Activated gamma-delta T cell treated with Interleukin-2 at 50 U/mL for 16 hours (primary cell): ENCODE results near the gene ZC2HC1B.

Source experiments
- DNase-seq: peaks from one replicate; pipeline ENCODE4 v3.0.0-alpha.2; 2020

Gene ZC2HC1B

GRCh38 chr6:143964674-143965081, 100.4 kb downstream of the ZC2HC1B start:
- DNase-seq, result no peak

- DNase-seq, result no peak
Observed at GRCh38 chr6:143965503-143966171, 101.4 kb downstream of the ZC2HC1B start.

GRCh38 chr6:143966312-143966711, 102.0 kb downstream of the ZC2HC1B start:
- DNase-seq, result no peak

GRCh38 chr6:143967706-143968376, 103.6 kb downstream of the ZC2HC1B start:
- DNase-seq, result no peak

- no peak for DNase-seq
Observed at GRCh38 chr6:143969077-143969476, 104.8 kb downstream of the ZC2HC1B start.

- DNase-seq, result no peak
Observed at GRCh38 chr6:143970456-143971218, 106.4 kb downstream of the ZC2HC1B start.

GRCh38 chr6:143971482-143972205, 107.4 kb downstream of the ZC2HC1B start:
- DNase-seq, result no peak

GRCh38 chr6:143973097-143973966, 109.1 kb downstream of the ZC2HC1B start:
- DNase-seq, result no peak

GRCh38 chr6:143974089-143974488, 109.8 kb downstream of the ZC2HC1B start:
- DNase-seq, result no peak

- DNase-seq, result no peak
Observed at GRCh38 chr6:143976806-143977349, 112.6 kb downstream of the ZC2HC1B start.

GRCh38 chr6:143980921-143981320, 116.6 kb downstream of the ZC2HC1B start:
- no peak for DNase-seq

- no peak for DNase-seq
Observed at GRCh38 chr6:143982968-143983367, 118.7 kb downstream of the ZC2HC1B start.

- no peak for DNase-seq
Observed at GRCh38 chr6:143984666-143985065, 120.4 kb downstream of the ZC2HC1B start.

GRCh38 chr6:143986463-143987065, 122.3 kb downstream of the ZC2HC1B start:
- DNase-seq, result no peak
